ENCODE measurements around the gene PYROXD2.

The PYROXD2 gene

GRCh38 chr10:98449287-98449686 is 34.3 kb upstream of the PYROXD2 start:
- Histone ChIP-seq H3K9ac (ENCODE audit: low read depth, low read length, poor library complexity) (no peak overlapping the region), H3K27me3 (ENCODE audit: control insufficient read depth in 3 of 3, insufficient read depth in 3 of 3, low read depth in 1 of 3, low read length in 3 of 3) (no peaks in the 10 kb centered on the region), H4K91ac (ENCODE audit: low read depth, low read length, poor library complexity) (no peak overlapping the region), H3K4me3 (ENCODE audit: low read length in 2 of 2) (no peak overlapping the region), H3K4me2 (ENCODE audit: insufficient read depth, low read length, poor library complexity, severe bottlenecking) (no peak overlapping the region), H3K14ac (ENCODE audit: low read length) (no peak overlapping the region), H3K23ac (ENCODE audit: low read depth, low read length, poor library complexity) (no peak overlapping the region), H2AK5ac (ENCODE audit: low read depth, low read length) (no peak overlapping the region), H3K4ac (ENCODE audit: low read length) (no peak overlapping the region), H4K8ac (ENCODE audit: low read depth, low read length) (no peak overlapping the region), H2BK120ac (ENCODE audit: low read depth, low read length) (no peak overlapping the region), H2AFZ (ENCODE audit: low read length) (no peak overlapping the region), H3K27ac (replicated peaks; ENCODE audit: low read length) (no peak overlapping the region), H2BK12ac (ENCODE audit: low read length) (no peak overlapping the region), H2BK15ac (ENCODE audit: low read length) (no peak overlapping the region), H2BK5ac (ENCODE audit: low read length) (no peak overlapping the region), H3K36me3 (replicated peaks in 1 of 2; ENCODE audit: control insufficient read depth in 2 of 2, insufficient read depth in 2 of 2, low read length in 2 of 2) (peaks cover 10 to 13% of the 10 kb centered on the region in 2 donors), H3K79me1 (ENCODE audit: low read depth, low read length) (no peaks in the 10 kb centered on the region), H3K4me1 (ENCODE audit: control insufficient read depth in 2 of 2, insufficient read depth in 1 of 2, low read depth in 1 of 2, low read length in 2 of 2) (peaks cover 0 to 6% of the 10 kb centered on the region in 2 donors), H3K9me3 (replicated peaks in 1 of 2; ENCODE audit: control insufficient read depth in 2 of 2, insufficient read depth in 1 of 2, low read depth in 1 of 2, low read length in 2 of 2) (no peaks in the 10 kb centered on the region), H3K18ac (ENCODE audit: low read length) (no peak overlapping the region)
- DNase-seq (ENCODE audit: low spot score), result no peak

GRCh38 chr10:98446661-98447221 is 31.8 kb upstream of the PYROXD2 start, which contains the start of gene HPS1:
Gene HPS1, minus strand, starts transcription at chr10:98446935. Its CDS starts 3,695 bp downstream, at chr10:98443240.
- Histone ChIP-seq H2BK5ac (ENCODE audit: low read length) (no peak within 1 kb of the TSS), H3K79me1 (ENCODE audit: low read depth, low read length) (no peaks in the 10 kb centered on the region), H3K27ac (replicated peaks; ENCODE audit: low read length) (no peak within 1 kb of the TSS), H3K4me1 (ENCODE audit: control insufficient read depth in 2 of 2, insufficient read depth in 1 of 2, low read depth in 1 of 2, low read length in 2 of 2) (peaks cover 0 to 6% of the 10 kb centered on the region in 2 donors), H4K8ac (ENCODE audit: low read depth, low read length) (peak within 1 kb of the TSS; percentile 43), H3K36me3 (replicated peaks in 1 of 2; ENCODE audit: control insufficient read depth in 2 of 2, insufficient read depth in 2 of 2, low read length in 2 of 2) (peaks cover 20 to 36% of the 10 kb centered on the region in 2 donors), H3K23ac (ENCODE audit: low read depth, low read length, poor library complexity) (peak within 1 kb of the TSS; percentile 25), H3K9me3 (replicated peaks in 1 of 2; ENCODE audit: control insufficient read depth in 2 of 2, insufficient read depth in 1 of 2, low read depth in 1 of 2, low read length in 2 of 2) (no peaks in the 10 kb centered on the region), H3K9ac (ENCODE audit: low read depth, low read length, poor library complexity) (peak within 1 kb of the TSS; percentile 74), H2AK5ac (ENCODE audit: low read depth, low read length) (peak within 1 kb of the TSS; percentile 12), H3K4me2 (ENCODE audit: insufficient read depth, low read length, poor library complexity, severe bottlenecking) (peak within 1 kb of the TSS; percentile 83), H3K27me3 (ENCODE audit: control insufficient read depth in 3 of 3, insufficient read depth in 3 of 3, low read depth in 1 of 3, low read length in 3 of 3) (no peaks in the 10 kb centered on the region), H2BK120ac (ENCODE audit: low read depth, low read length) (no peak within 1 kb of the TSS), H2BK12ac (ENCODE audit: low read length) (no peak within 1 kb of the TSS), H3K18ac (ENCODE audit: low read length) (peak within 1 kb of the TSS; percentile 2), H4K91ac (ENCODE audit: low read depth, low read length, poor library complexity) (no peak within 1 kb of the TSS), H3K4me3 (ENCODE audit: low read length in 2 of 2) (peak within 1 kb of the TSS; percentile 75 to 93), H2BK15ac (ENCODE audit: low read length) (no peak within 1 kb of the TSS), H3K14ac (ENCODE audit: low read length) (peak within 1 kb of the TSS; percentile 38), H2AFZ (ENCODE audit: low read length) (peak within 1 kb of the TSS; percentile 100), H3K4ac (ENCODE audit: low read length) (no peak within 1 kb of the TSS)
- peak; percentile 26 for DNase-seq (ENCODE audit: low spot score)
- WGBS, 2 donors (ENCODE audit: extremely low coverage in 2 of 2, insufficient read length in 2 of 2, insufficient replicate concordance in 1 of 2), result no CpG with 5 or more reads among the region's 47 CpGs

DNA sequence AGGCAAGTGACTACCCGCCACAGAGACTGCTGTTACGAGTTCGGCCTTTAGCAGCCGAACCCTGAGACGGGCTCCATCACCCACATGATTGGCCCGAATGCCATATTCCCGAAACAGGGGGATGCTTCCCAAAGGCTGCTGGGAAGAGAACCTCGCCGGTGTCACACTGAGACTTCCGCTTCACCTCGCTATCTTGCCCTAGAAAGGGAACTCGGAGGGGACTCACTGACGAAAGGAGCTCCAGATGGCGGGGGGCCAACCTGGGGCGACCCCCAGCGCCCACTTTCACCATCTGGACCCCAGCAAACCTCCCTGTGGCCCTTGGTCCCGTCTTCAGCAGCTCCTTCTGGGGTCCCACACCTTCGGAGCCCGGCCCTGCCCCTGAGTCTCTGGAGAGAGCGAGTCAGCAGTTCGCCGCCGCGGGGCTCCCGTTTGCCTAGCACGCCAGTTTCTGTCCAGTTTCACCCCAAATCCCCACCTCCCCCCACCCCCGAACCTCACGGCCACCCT is 31.2 kb upstream of the PYROXD2 start:
- peak overlapping the region; percentile 38 for H3K14ac ChIP-seq (ENCODE audit: low read length)
- no peak overlapping the region for H3K18ac ChIP-seq (ENCODE audit: low read length)
- no peak overlapping the region for H4K91ac ChIP-seq (ENCODE audit: low read depth, low read length, poor library complexity)
- no peaks in the 10 kb centered on the region for H3K27me3 ChIP-seq (ENCODE audit: control insufficient read depth in 3 of 3, insufficient read depth in 3 of 3, low read depth in 1 of 3, low read length in 3 of 3)
- peak; percentile 30 for DNase-seq (ENCODE audit: low spot score)
- H2BK120ac ChIP-seq (ENCODE audit: low read depth, low read length), result no peak overlapping the region
- no peak overlapping the region for H2AK5ac ChIP-seq (ENCODE audit: low read depth, low read length)
- H3K9ac ChIP-seq (ENCODE audit: low read depth, low read length, poor library complexity), result peak overlapping the region; percentile 74
- peaks cover 0 to 6% of the 10 kb centered on the region in 2 donors for H3K4me1 ChIP-seq (ENCODE audit: control insufficient read depth in 2 of 2, insufficient read depth in 1 of 2, low read depth in 1 of 2, low read length in 2 of 2)
- H2AFZ ChIP-seq (ENCODE audit: low read length), result peak overlapping the region; percentile 100
- H4K8ac ChIP-seq (ENCODE audit: low read depth, low read length), result no peak overlapping the region
- no peaks in the 10 kb centered on the region for H3K79me1 ChIP-seq (ENCODE audit: low read depth, low read length)
- H3K23ac ChIP-seq (ENCODE audit: low read depth, low read length, poor library complexity), result peak overlapping the region; percentile 25
- no peak overlapping the region for H3K4ac ChIP-seq (ENCODE audit: low read length)
- no peak overlapping the region for H2BK15ac ChIP-seq (ENCODE audit: low read length)
- peak overlapping the region; percentile 75 to 93 for H3K4me3 ChIP-seq (ENCODE audit: low read length in 2 of 2)
- no peak overlapping the region for H3K27ac ChIP-seq (replicated peaks; ENCODE audit: low read length)
- H2BK5ac ChIP-seq (ENCODE audit: low read length), result no peak overlapping the region
- no peaks in the 10 kb centered on the region for H3K9me3 ChIP-seq (replicated peaks in 1 of 2; ENCODE audit: control insufficient read depth in 2 of 2, insufficient read depth in 1 of 2, low read depth in 1 of 2, low read length in 2 of 2)
- peaks cover 20 to 42% of the 10 kb centered on the region in 2 donors for H3K36me3 ChIP-seq (replicated peaks in 1 of 2; ENCODE audit: control insufficient read depth in 2 of 2, insufficient read depth in 2 of 2, low read length in 2 of 2)
- H2BK12ac ChIP-seq (ENCODE audit: low read length), result no peak overlapping the region
- whole genome bisulfite sequencing, 2 donors (ENCODE audit: extremely low coverage in 2 of 2, insufficient read length in 2 of 2, insufficient replicate concordance in 1 of 2), result no CpG with 5 or more reads among the region's 28 CpGs
- H3K4me2 ChIP-seq (ENCODE audit: insufficient read depth, low read length, poor library complexity, severe bottlenecking), result peak overlapping the region; percentile 83

- H3K27ac ChIP-seq (replicated peaks; ENCODE audit: low read length), result no peak overlapping the region
- no peak overlapping the region for H3K4ac ChIP-seq (ENCODE audit: low read length)
- H3K9ac ChIP-seq (ENCODE audit: low read depth, low read length, poor library complexity), result no peak overlapping the region
- no peaks in the 10 kb centered on the region for H3K27me3 ChIP-seq (ENCODE audit: control insufficient read depth in 3 of 3, insufficient read depth in 3 of 3, low read depth in 1 of 3, low read length in 3 of 3)
- H2BK120ac ChIP-seq (ENCODE audit: low read depth, low read length), result no peak overlapping the region
- peak overlapping the region; percentile 56 to 75 for H3K4me3 ChIP-seq (ENCODE audit: low read length in 2 of 2)
- H3K4me2 ChIP-seq (ENCODE audit: insufficient read depth, low read length, poor library complexity, severe bottlenecking), result no peak overlapping the region
- no peak overlapping the region for H2BK15ac ChIP-seq (ENCODE audit: low read length)
- no peak overlapping the region for H3K14ac ChIP-seq (ENCODE audit: low read length)
- H3K4me1 ChIP-seq (ENCODE audit: control insufficient read depth in 2 of 2, insufficient read depth in 1 of 2, low read depth in 1 of 2, low read length in 2 of 2), result peaks cover 0 to 6% of the 10 kb centered on the region in 2 donors
- H2AK5ac ChIP-seq (ENCODE audit: low read depth, low read length), result no peak overlapping the region
- no peak overlapping the region for H2AFZ ChIP-seq (ENCODE audit: low read length)
- no CpG with 5 or more reads among the region's 10 CpGs for WGBS, 2 donors (ENCODE audit: extremely low coverage in 2 of 2, insufficient read length in 2 of 2, insufficient replicate concordance in 1 of 2)
- DNase-seq (ENCODE audit: low spot score), result no peak
- H3K36me3 ChIP-seq (replicated peaks in 1 of 2; ENCODE audit: control insufficient read depth in 2 of 2, insufficient read depth in 2 of 2, low read length in 2 of 2), result peaks cover 20 to 50% of the 10 kb centered on the region in 2 donors
- H2BK5ac ChIP-seq (ENCODE audit: low read length), result no peak overlapping the region
- H3K18ac ChIP-seq (ENCODE audit: low read length), result no peak overlapping the region
- H3K23ac ChIP-seq (ENCODE audit: low read depth, low read length, poor library complexity), result no peak overlapping the region
- H4K8ac ChIP-seq (ENCODE audit: low read depth, low read length), result no peak overlapping the region
- no peaks in the 10 kb centered on the region for H3K9me3 ChIP-seq (replicated peaks in 1 of 2; ENCODE audit: control insufficient read depth in 2 of 2, insufficient read depth in 1 of 2, low read depth in 1 of 2, low read length in 2 of 2)
- H3K79me1 ChIP-seq (ENCODE audit: low read depth, low read length), result no peaks in the 10 kb centered on the region
- H2BK12ac ChIP-seq (ENCODE audit: low read length), result no peak overlapping the region
- H4K91ac ChIP-seq (ENCODE audit: low read depth, low read length, poor library complexity), result no peak overlapping the region
Observed at GRCh38 chr10:98445200-98445812, 30.3 kb upstream of the PYROXD2 start.

All from neuronal stem cell (in vitro differentiated cells).